D721Med (cell line): ENCODE measurements around the gene TTC23.

ENCODE experiments used
- DNase-seq: peaks from one replicate; pipeline ENCODE4 v3.0.0; 2011; ENCODE audit warnings: low spot score; ENCODE audit not compliant: insufficient read length
- FAIRE-seq: peaks from 2 replicates; lab custom pipeline; 2011; peaks lifted over from hg19 to GRCh38; lab: Jason Lieb, UNC
- TF ChIP-seq, protein P1 (sequence below): IDR thresholded peaks from 2 replicates; pipeline ENCODE4 v1.5.1; 2012; ENCODE audit warnings: mild to moderate bottlenecking, control low read depth; ENCODE audit not compliant: insufficient read depth; ENCODE audit errors: missing control alignments

Gene TTC23

DNA sequence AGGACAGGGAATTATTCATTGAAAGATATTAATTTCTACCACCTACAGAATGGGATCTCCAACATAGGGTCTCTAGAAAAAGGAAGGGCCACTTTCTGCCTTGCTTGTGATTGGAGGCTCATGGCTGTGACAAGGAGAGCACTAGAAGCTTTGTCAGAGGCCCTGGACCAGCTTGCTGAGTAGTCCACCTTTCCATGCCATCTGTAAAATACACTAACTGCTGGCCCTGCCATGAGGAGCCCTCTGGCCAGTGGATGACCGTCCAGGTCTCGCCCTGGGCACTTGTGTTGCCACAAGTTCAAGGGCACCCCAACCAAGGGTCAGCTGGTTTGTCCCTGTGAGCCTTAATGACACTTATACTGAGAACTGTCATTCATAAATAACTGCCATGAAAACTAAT lies 146.1 kb downstream of the TTC23 start:
- TF ChIP-seq, protein P1, sequence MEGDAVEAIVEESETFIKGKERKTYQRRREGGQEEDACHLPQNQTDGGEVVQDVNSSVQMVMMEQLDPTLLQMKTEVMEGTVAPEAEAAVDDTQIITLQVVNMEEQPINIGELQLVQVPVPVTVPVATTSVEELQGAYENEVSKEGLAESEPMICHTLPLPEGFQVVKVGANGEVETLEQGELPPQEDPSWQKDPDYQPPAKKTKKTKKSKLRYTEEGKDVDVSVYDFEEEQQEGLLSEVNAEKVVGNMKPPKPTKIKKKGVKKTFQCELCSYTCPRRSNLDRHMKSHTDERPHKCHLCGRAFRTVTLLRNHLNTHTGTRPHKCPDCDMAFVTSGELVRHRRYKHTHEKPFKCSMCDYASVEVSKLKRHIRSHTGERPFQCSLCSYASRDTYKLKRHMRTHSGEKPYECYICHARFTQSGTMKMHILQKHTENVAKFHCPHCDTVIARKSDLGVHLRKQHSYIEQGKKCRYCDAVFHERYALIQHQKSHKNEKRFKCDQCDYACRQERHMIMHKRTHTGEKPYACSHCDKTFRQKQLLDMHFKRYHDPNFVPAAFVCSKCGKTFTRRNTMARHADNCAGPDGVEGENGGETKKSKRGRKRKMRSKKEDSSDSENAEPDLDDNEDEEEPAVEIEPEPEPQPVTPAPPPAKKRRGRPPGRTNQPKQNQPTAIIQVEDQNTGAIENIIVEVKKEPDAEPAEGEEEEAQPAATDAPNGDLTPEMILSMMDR = no peak
- no peak for FAIRE-seq

DNA sequence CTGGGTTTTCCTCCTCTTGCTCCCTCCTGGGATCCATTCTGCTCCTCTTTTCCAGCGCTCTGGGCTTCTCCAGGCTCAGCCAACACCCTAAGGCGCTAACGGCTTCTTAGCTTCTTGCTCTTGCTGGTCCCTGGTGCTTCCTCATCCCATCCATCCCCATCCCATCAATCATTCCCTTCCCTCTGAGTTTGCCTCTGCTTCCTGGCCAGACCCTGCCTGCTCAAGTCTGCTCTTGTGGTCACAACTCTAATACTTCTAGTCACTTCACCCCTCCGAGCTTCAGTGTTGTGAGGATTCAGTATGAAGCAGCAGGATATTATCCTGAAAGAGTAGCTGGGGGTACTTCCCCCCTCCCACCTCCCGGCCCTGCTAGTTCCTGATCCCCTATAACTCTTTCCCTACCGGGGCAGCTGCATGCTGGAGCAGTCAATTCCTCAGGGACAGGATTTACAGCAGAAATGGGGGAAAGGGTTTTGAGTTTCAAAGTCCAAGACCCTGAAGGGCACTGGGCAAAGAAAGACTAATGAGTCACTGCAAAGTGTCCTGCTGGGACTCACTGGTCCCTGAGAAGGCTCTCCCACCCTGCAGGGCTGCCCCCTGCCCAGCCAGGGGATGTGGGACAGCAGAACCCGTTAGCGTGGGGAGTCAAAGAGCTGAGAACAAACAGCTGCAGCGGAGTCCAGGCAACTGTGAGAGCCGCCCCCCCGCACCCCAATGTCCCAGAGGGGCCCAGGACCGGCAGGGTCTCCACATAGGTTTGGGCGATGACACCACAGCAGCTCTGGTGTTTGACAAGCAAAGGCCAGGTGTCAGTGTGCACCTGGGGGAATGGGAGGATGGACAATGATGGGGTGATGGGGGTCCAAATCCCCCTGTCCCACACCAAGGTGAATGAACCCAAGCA lies 146.8 kb downstream of the TTC23 start:
- FAIRE-seq (no peak), DNase-seq (no peak)
- TF ChIP-seq, protein P1 = no peak

More for the DNA sequence above, 146.1 kb downstream of the TTC23 start:
- DNase-seq = no peak

DNA sequence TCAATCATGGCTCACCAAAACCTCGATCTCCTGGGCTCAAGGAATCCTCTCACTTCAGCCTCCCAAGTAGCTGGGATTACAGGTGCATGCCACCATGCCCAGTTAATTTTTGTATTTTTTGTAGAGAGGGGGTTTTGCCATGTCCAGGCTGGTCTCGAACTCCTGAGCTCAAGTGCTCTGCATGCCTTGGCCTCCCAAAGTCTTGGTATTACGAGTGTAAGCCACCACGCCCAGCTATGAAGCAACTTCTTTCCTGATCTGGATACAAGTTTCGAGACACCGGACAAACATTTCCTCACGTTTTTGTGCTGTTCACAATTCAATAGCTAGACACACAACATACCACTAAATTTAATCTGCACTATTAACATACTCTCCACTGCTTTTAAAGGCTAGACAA lies 147.9 kb downstream of the TTC23 start:
- TF ChIP-seq, protein P1 = no peak
- DNase-seq = no peak
- no peak for FAIRE-seq

DNA sequence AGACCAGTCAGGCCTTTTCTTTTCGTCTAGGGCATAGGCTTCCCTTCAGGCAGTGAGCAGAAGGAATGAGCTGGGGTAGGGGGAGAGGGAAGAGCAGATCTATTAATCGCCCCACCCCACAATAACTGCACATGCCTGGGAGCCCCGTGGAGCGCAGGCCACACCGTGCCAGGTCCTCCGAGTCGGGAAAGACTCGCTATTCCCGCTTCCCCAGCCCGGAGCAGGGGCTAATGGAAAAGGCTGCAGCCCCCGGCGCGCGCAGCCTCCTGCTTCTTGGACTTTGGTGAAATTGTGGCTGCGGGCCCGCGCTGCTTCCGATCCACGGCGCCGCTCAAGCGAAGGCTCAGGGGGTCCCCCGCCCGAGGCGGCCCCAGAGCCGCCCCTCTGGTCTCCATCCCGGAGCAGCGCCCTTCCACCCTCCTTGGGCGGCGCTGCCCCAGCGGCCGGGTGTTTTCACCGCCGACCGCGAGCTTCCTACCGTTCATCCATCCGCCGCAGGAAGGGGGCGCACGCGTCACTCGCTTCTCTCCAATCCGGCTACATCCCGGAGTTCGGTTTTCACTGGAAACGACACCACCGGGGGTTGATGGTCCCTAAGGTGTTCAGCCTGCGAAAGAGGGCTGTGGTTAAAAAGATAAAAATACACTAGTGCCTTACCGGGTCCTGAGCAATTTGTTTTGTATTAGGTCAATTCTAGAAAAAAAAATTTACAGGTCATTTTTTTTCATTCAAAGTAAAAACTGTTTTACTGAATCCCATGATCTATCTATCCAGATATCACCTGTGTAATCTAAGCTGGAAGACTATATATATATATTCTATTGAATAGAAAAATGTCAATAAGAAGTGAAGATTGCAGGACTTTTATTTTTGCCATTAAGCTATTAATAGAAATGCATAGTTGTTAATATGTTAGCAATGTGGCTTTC lies 148.9 kb downstream of the TTC23 start:
- DNase-seq (peak; percentile 52), FAIRE-seq (no peak)
- TF ChIP-seq, protein P1 = peak; percentile 71

DNA sequence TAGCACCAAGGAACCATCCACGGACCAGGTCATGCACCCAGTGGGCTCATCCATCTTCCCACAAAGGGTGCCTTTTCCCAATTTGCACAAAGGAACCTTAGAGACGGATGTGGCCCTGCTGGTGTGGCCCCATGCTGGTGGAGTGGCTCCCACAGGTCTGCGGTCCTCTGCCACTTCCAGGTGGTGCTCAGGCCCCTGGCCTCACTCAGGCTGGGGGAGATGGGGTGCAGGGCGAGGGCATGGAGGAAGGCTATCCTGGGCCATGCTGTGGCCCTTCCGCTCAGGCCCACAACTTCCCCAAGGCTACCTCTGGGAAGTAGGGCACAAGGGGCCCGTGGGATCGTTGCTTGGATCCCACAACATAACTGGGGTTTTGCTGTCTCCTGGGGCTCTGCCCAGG lies 149.7 kb downstream of the TTC23 start:
- TF ChIP-seq, protein P1 = no peak
- DNase-seq = no peak
- no peak for FAIRE-seq

DNA sequence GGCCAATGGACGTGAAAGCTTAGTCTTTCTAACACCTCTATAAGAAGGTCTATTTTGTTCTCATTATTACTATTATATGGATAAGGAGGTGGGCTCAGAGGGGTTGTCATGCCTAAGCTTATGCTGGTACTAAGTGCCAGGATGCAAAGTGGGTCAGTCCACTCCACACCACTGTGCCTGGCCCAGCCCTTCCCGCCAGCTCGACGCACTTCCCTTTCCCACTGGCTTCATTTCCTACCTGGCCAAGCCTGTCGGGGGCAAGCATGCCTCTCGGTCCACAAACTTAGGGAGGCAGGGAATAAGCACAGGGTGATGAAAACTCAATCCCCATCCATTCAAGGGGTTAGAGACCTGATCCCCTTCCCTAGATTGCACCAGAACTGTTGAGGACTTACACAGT lies 150.4 kb downstream of the TTC23 start:
- FAIRE-seq (no peak), DNase-seq (no peak)
- TF ChIP-seq, protein P1 = no peak

DNA sequence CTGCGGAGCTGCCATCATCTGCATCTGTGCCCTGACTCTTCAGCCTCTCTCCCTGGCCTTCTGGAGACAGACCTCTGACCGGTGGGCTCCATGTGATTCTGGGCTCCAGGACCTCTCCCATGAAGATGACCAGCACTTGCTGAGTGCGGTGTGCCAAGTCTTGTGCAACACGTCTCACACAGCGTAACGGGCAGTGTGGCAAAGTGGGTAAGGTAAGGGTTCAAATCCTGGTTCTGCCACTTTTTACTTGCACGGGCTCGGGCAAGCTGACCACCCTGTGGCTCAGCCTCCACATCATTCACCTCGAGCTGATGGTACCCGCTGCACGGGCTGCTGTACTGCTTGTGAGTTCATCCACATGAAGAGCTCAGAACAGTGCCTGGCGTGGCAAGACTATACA lies 151.0 kb downstream of the TTC23 start:
- TF ChIP-seq, protein P1 = no peak
- no peak for DNase-seq
- no peak for FAIRE-seq
